Measurements from ENCODE around the gene BCL6.

GRCh38 chr3:187743195-187744141 is 1.8 kb downstream of the BCL6 start:
- TF ChIP-seq EZH2 (IDR thresholded peaks at IDR 0.05; ENCODE audit: borderline replicate concordance, insufficient read depth, low read depth, low read length, poor library complexity, severe bottlenecking) = no peak
- TF ChIP-seq CTCF (IDR thresholded peaks at IDR 0.05) = no peak
